GM23338 (cell line): ENCODE measurements around the gene CPLX1. TPM values are rescaled to one million over a fixed set of nuclear protein-coding genes. Genes with fewer than 3 reads are reported as not detected.

Source experiments
- ATAC-seq: fragments of 200-7000 bp; cut with Tn5 transposase; 3 replicates; pipeline ENCODE4 v1.9.1; 2020
- DNase-seq: peaks from one replicate; pipeline ENCODE4 v3.0.0-alpha.2; 2015; ENCODE audit warnings: low spot score
- H2AFZ ChIP-seq: fragments of 200-600 bp; sonication (generic); 2 replicates; pipeline ENCODE4 v1.8.0; 2016; ENCODE audit warnings: antibody characterized with exemption, mild to moderate bottlenecking, moderate library complexity
- H3F3A ChIP-seq: fragments of 200-600 bp; sonication (generic); replicated peaks from 2 replicates; pipeline ENCODE4 v1.8.0; 2017; ENCODE audit warnings: antibody characterized with exemption, mixed run types, low read depth
- H3K27ac ChIP-seq: fragments of 200-600 bp; sonication (generic); 2 replicates; pipeline ENCODE4 v1.6.1; 2016; ENCODE audit warnings: low read depth
- H3K27me3 ChIP-seq: fragments of 200-600 bp; sonication (generic); 2 replicates; pipeline ENCODE4 v1.8.0; 2016; ENCODE audit warnings: mild to moderate bottlenecking, mixed run types, moderate library complexity; ENCODE audit not compliant: insufficient read depth
- H3K36me3 ChIP-seq: fragments of 200-600 bp; sonication (generic); 2 replicates; pipeline ENCODE4 v1.8.0; 2016; ENCODE audit warnings: mild to moderate bottlenecking; ENCODE audit not compliant: insufficient read depth
- H3K4me1 ChIP-seq: fragments of 200-600 bp; sonication (generic); 2 replicates; pipeline ENCODE4 v1.8.0; 2016; ENCODE audit warnings: mild to moderate bottlenecking, moderate library complexity; ENCODE audit not compliant: insufficient read depth
- H3K4me2 ChIP-seq: fragments of 200-600 bp; sonication (generic); 2 replicates; pipeline ENCODE4 v1.7.1; 2017; ENCODE audit warnings: mixed run types
- H3K4me3 ChIP-seq: fragments of 200-600 bp; sonication (generic); 2 replicates; pipeline ENCODE4 v1.6.1; 2016; ENCODE audit warnings: mixed run types
- H3K79me2 ChIP-seq: fragments of 200-600 bp; sonication (generic); replicated peaks from 2 replicates; pipeline ENCODE4 v1.8.0; 2017; ENCODE audit warnings: mild to moderate bottlenecking; ENCODE audit not compliant: insufficient read depth
- H3K9me2 ChIP-seq: fragments of 200-600 bp; sonication (generic); 2 replicates; pipeline ENCODE4 v1.8.0; 2017; ENCODE audit not compliant: insufficient read depth
- H4K20me1 ChIP-seq: fragments of 200-600 bp; sonication (generic); replicated peaks from 2 replicates; pipeline ENCODE4 v1.8.0; 2017; ENCODE audit warnings: mild to moderate bottlenecking; ENCODE audit not compliant: insufficient read depth
- H3K27ac Mint-ChIP-seq: 2 replicates; pipeline ENCODE4 v1.8.0; 2020; ENCODE audit warnings: inconsistent platforms, mild to moderate bottlenecking, moderate library complexity, mixed read lengths
- H3K27me3 Mint-ChIP-seq: 3 replicates; pipeline ENCODE4 v1.8.0; 2022; ENCODE audit warnings: low read depth, mild to moderate bottlenecking, moderate library complexity, mixed read lengths, inconsistent platforms; ENCODE audit not compliant: insufficient read depth, poor library complexity
- H3K36me3 Mint-ChIP-seq: 3 replicates; pipeline ENCODE4 v1.8.0; 2021; ENCODE audit warnings: low read depth, mild to moderate bottlenecking, inconsistent platforms, moderate library complexity, mixed read lengths
- H3K4me1 Mint-ChIP-seq: 3 replicates; pipeline ENCODE4 v1.8.0; 2020; ENCODE audit warnings: mild to moderate bottlenecking, inconsistent platforms, mixed read lengths
- H3K4me3 Mint-ChIP-seq: 3 replicates; pipeline ENCODE4 v1.8.0; 2021; ENCODE audit warnings: moderate library complexity, mild to moderate bottlenecking, inconsistent platforms, mixed read lengths
- H3K9me3 Mint-ChIP-seq: 3 replicates; pipeline ENCODE4 v1.8.0; 2020; ENCODE audit warnings: moderate library complexity, mild to moderate bottlenecking, inconsistent platforms, mixed read lengths
- EZH2phosphoT487 ChIP-seq: fragments of 200-600 bp; sonication (generic); IDR thresholded peaks from one replicate; pipeline ENCODE4 v1.8.1; 2018; ENCODE audit warnings: antibody characterized with exemption; ENCODE audit not compliant: unreplicated experiment
- ZNF114 ChIP-seq: fragments of 250-450 bp; sonication (Bioruptor Pico); IDR thresholded peaks from 2 replicates; pipeline ENCODE4 v1.5.0; 2020; ENCODE audit warnings: mild to moderate bottlenecking, moderate library complexity
- ZNF462 ChIP-seq: fragments of 250-450 bp; sonication (Bioruptor Pico); IDR thresholded peaks from 2 replicates; pipeline ENCODE4 v1.5.0; 2020; ENCODE audit warnings: mild to moderate bottlenecking, moderate library complexity
- polyA plus RNA-seq: library from polyadenylated mRNA; unstranded; fragments of >200 nt; fragmentation: Nextera tagmentation; extraction: Ambion mirVana; gene quantifications from 2 replicates; pipeline ENCODE4 v1.2.1, GENCODE V29; 2016
- total RNA-seq: library from RNA; depleted of rRNA; stranded (reverse); fragments of >200 nt; shearing (Covaris generic); gene quantifications from 2 replicates; pipeline ENCODE4 v1.2.3, GENCODE V29; 2014

Gene CPLX1
- total and polyA plus RNA-seq, 2 experiments from 2014 or later: 0.86 to 0.97 TPM

- no peaks in the 10 kb centered on the region; the same call in 2 of the 3 replicates for H3K36me3 Mint-ChIP-seq
- H3K4me3 ChIP-seq: no peak overlapping the region
These were observed 4.3 kb downstream of the CPLX1 start for GRCh38 chr4:821631-822030.

More at GRCh38 chr4:821631-822030, 4.3 kb downstream of the CPLX1 start:
- Histone ChIP-seq H3K36me3 (no peaks in the 10 kb centered on the region), H2AFZ (no peak overlapping the region), H3K27me3 (peaks cover 43% of the 10 kb centered on the region), H3K79me2 (no peaks in the 10 kb centered on the region), H4K20me1 (no peaks in the 10 kb centered on the region), H3K27ac (no peak overlapping the region), H3F3A (no peaks in the 10 kb centered on the region), H3K4me1 (no peaks in the 10 kb centered on the region), H3K4me2 (no peak overlapping the region), H3K9me2 (no peaks in the 10 kb centered on the region)
- H3K9me3 Mint-ChIP-seq: no peaks in the 10 kb centered on the region
- ATAC-seq (no peak), DNase-seq (no peak)
- peaks cover 59% of the 10 kb centered on the region for H3K27me3 Mint-ChIP-seq
- no peak for TF ChIP-seq ZNF114 (CRISPR knock-in tag)
- TF ChIP-seq ZNF462 (CRISPR knock-in tag): no peak
- TF ChIP-seq EZH2phosphoT487: no peak
- H3K4me1 Mint-ChIP-seq: 0 out of 3 replicates have a peak, but pooled peaks cover 2% of the 10 kb centered on the region
- H3K27ac Mint-ChIP-seq: no peak overlapping the region
- no peak overlapping the region for H3K4me3 Mint-ChIP-seq
